Measurements from ENCODE around the gene BTBD9.

BTBD9 gene

GRCh38 chr6:38177882-38178583 is 461.7 kb downstream of the BTBD9 start:
- no peak for DNase-seq (ENCODE audit: low read depth)

DNA sequence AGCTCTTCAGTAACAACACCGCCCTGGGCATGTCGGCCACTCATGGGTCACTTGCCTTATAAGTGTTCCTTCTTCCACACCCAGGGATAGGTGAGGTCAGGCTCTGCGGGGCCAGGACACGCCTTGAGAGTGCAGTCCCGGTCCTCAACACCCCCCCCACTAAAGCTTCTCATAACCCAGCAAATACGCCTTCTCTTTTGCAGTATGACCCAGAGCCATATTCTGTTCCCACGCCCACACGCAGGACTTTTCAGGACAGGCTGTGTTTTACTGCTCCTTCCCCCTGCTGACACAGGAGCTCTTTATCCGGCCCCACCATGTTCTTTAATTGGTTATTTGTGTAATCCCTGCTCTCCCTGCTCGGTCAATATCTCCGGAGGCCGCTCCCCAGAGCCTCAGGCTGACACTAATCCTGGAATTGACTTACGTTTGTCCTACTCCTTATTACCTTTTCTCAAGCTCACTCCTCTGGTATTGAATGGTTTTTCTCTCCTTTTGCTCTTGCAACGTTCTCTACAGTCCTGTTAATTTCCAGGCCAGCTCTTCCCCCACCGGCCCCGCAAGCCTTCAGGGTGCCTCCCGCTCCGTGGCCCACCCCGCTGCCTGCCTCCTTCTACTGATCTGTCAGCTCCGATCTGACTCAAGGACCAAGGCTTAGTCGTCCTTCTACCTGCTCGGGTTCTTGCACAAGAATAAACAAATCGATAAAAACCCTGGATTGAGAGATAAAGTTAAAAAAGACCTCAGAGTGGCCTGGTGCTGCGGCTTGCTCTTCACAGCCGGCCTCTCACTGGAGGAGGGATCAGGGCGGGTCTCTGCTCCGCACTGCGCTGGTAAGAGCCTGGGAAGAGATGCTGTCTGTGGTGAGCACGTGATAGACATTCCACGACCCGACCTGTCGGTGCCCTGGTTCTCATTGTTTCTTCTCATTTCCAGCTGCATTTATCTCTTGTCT is 462.7 kb downstream of the BTBD9 start:
- TF ChIP-seq CTCF (IDR thresholded peaks at IDR 0.05; ENCODE audit: insufficient read depth, low read depth, low read length, missing control alignments), result no peak
- DNase-seq (ENCODE audit: low read depth), result peak; percentile 8
- H3K4me3 ChIP-seq (ENCODE audit: low read length), result no peak overlapping the region

More at GRCh38 chr6:38177882-38178583, 461.7 kb downstream of the BTBD9 start:
- H3K4me3 ChIP-seq (ENCODE audit: low read length), result no peak overlapping the region
- no peak for TF ChIP-seq CTCF (IDR thresholded peaks at IDR 0.05; ENCODE audit: insufficient read depth, low read depth, low read length, missing control alignments)

DNA sequence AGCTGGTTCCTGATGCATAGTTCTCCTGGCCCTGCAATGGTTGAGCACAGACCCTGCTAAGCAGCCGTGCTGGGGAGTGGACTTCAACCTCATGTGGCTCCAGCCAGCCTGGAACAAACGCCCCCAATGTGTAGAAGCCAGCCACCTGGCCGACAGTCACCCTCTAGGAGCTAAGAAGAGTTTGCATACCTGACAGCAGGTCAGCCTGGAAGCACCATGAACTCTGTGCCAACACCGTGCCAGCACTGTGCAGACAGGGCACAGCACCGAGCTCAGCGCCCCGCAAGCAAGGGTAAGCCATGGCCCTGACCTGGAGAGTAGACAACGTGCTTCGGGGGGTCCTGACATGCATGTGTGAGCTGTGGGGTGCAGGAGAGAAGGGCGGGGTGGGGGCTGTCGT is 463.9 kb downstream of the BTBD9 start:
- DNase-seq (ENCODE audit: low read depth), result no peak
- TF ChIP-seq CTCF (IDR thresholded peaks at IDR 0.05; ENCODE audit: insufficient read depth, low read depth, low read length, missing control alignments), result no peak
- H3K4me3 ChIP-seq (ENCODE audit: low read length), result no peak overlapping the region

GRCh38 chr6:38174806-38175495 is 464.8 kb downstream of the BTBD9 start:
- DNase-seq (ENCODE audit: low read depth), result no peak
- TF ChIP-seq CTCF (IDR thresholded peaks at IDR 0.05; ENCODE audit: insufficient read depth, low read depth, low read length, missing control alignments), result no peak
- no peak overlapping the region for H3K4me3 ChIP-seq (ENCODE audit: low read length)

DNA sequence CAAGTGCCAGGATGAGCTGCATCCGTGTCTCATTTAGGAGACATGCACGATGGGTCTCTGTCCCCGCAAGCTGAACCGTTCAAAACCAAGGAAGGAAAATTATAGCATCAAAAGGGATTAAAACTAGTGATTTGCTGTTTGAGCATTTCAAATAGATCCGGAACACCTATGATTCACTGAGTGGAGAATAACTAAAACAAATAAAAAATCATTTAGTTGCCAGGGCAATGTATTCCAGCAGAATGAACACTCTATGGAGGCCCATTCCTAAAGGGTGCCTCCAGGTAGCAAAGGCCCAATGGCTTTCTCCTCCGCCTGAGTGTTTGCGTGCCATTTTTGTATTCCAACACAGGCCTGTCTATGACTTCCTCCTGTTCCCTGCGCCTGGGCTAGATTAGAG is 465.4 kb downstream of the BTBD9 start:
- H3K4me3 ChIP-seq (ENCODE audit: low read length), result no peak overlapping the region
- TF ChIP-seq CTCF (IDR thresholded peaks at IDR 0.05; ENCODE audit: insufficient read depth, low read depth, low read length, missing control alignments), result no peak
- no peak for DNase-seq (ENCODE audit: low read depth)

GRCh38 chr6:38173909-38174308 is 465.8 kb downstream of the BTBD9 start:
- DNase-seq (ENCODE audit: low read depth), result no peak
- no peak overlapping the region for H3K4me3 ChIP-seq (ENCODE audit: low read length)
- TF ChIP-seq CTCF (IDR thresholded peaks at IDR 0.05; ENCODE audit: insufficient read depth, low read depth, low read length, missing control alignments), result no peak
